Natural killer cell (primary cell): Measurements from ENCODE around the gene RPGRIP1. TPM values are rescaled to one million over a fixed set of nuclear protein-coding genes. Genes with fewer than 3 reads are reported as not detected.

ENCODE experiments used
- ATAC-seq, 3 donors: fragments of 150-1000 bp in 2 of 3; fragments of 200-7000 bp in 1 of 3; cut with Tn5 transposase; 1 replicate in 1 of 3; 2 replicates in 2 of 3; pipeline ENCODE4 v1.10.0; 2021; ENCODE audit warnings: mild to moderate bottlenecking in 2 of 3, moderate library complexity in 2 of 3
- DNase-seq, 2 donors: peaks; one replicate each; pipeline versions ENCODE4 v3.0.0 to v3.0.0-alpha.2; 2013 to 2021; ENCODE audit warnings: mixed read lengths in 1 of 2
- H3K27ac ChIP-seq: one replicate; pipeline ENCODE4 v1.5.1; 2013; ENCODE audit warnings: mild to moderate bottlenecking, low read length
- H3K27me3 ChIP-seq: one replicate; pipeline ENCODE4 v1.6.1; 2013; ENCODE audit warnings: low read length; ENCODE audit not compliant: control insufficient read depth, insufficient read depth
- H3K36me3 ChIP-seq: one replicate; pipeline ENCODE4 v1.6.1; 2013; ENCODE audit warnings: low read length; ENCODE audit not compliant: control insufficient read depth, insufficient read depth
- H3K4me1 ChIP-seq: one replicate; pipeline ENCODE4 v1.6.1; 2013; ENCODE audit warnings: low read length; ENCODE audit not compliant: control insufficient read depth, insufficient read depth
- H3K4me3 ChIP-seq: one replicate; pipeline ENCODE4 v1.5.1; 2013; ENCODE audit warnings: low read length
- H3K9me3 ChIP-seq: one replicate; pipeline ENCODE4 v1.6.1; 2013; ENCODE audit warnings: low read length; ENCODE audit not compliant: control insufficient read depth, insufficient read depth
- H3K27ac Mint-ChIP-seq, 2 donors: one replicate each; pipeline ENCODE4 v1.8.0; 2022; ENCODE audit warnings: mild to moderate bottlenecking in 2 of 2, mixed read lengths in 2 of 2, moderate library complexity in 1 of 2
- H3K27me3 Mint-ChIP-seq, 2 donors: one replicate each; pipeline ENCODE4 v1.8.0; 2022; ENCODE audit warnings: low read depth in 2 of 2, mixed read lengths in 2 of 2
- H3K36me3 Mint-ChIP-seq: one replicate; pipeline ENCODE4 v1.8.0; 2022; ENCODE audit warnings: mixed read lengths
- H3K4me1 Mint-ChIP-seq, 2 donors: one replicate each; pipeline ENCODE4 v1.8.0; 2022; ENCODE audit warnings: mixed read lengths in 2 of 2
- H3K4me3 Mint-ChIP-seq: one replicate; pipeline ENCODE4 v1.8.0; 2022; ENCODE audit warnings: mild to moderate bottlenecking, moderate library complexity, mixed read lengths
- H3K9me3 Mint-ChIP-seq, 2 donors: one replicate each; pipeline ENCODE4 v1.8.0; 2022; ENCODE audit warnings: mixed read lengths in 2 of 2
- CTCF ChIP-seq: fragments of 200-600 bp; IDR thresholded peaks from one replicate; pipeline ENCODE4 v1.8.0; 2022; ENCODE audit warnings: antibody characterized with exemption
- WGBS: methylation state at CpG from one replicate; pipeline ENCODE4 v1.1.7; 2013; ENCODE audit warnings: missing lambda C conversion rate; ENCODE audit not compliant: insufficient coverage; 5-methylcytosine and 5-hydroxymethylcytosine counted together
- intact Hi-C: fragments of 100-400 bp; cut with micrococcal nuclease; formaldehyde crosslinking; loops from one replicate; pipeline ENCODE4 v1.14.2; 2022
- total RNA-seq, 4 donors: library from RNA; stranded (reverse); fragments of 120-200 nt in 1 of 4; gene quantifications; one replicate each; pipeline versions ENCODE4 v1.2.3 to v1.2.4, GENCODE V29; 2013 to 2022

Gene RPGRIP1
- total RNA-seq, 3 donors from 2014 or later (not counting 1 experiment from before 2014, with no cell fraction given) = 0.68 to 0.85 TPM; not detected in 1

GRCh38 chr14:21309238-21309636 lies 29.4 kb downstream of the RPGRIP1 start:
- H3K27ac ChIP-seq = peak overlapping the region; percentile 62
- no peak for TF ChIP-seq CTCF

GRCh38 chr14:21309956-21310355 lies 30.1 kb downstream of the RPGRIP1 start:
- no peak overlapping the region for H3K4me3 ChIP-seq
- DNase-seq (no peak), ATAC-seq (no peak)
- no peak for TF ChIP-seq CTCF
- peaks cover 12% of the 10 kb centered on the region for H3K4me1 ChIP-seq
- no peak overlapping the region for H3K27ac ChIP-seq
- Mint-ChIP-seq H3K9me3 (no peaks in the 10 kb centered on the region), H3K36me3 (no peaks in the 10 kb centered on the region), H3K4me3 (peak overlapping the region; percentile 2), H3K4me1 (peaks cover 16 to 25% of the 10 kb centered on the region in 2 donors), H3K27ac (no peak overlapping the region), H3K27me3 (no peaks in the 10 kb centered on the region)
- no CpG with 5 or more reads among the region's 3 CpGs for WGBS
- no peaks in the 10 kb centered on the region for H3K36me3 ChIP-seq
- no peaks in the 10 kb centered on the region for H3K9me3 ChIP-seq
- intact Hi-C loops = no loop called here
- peaks cover 2% of the 10 kb centered on the region for H3K27me3 ChIP-seq

More at GRCh38 chr14:21309238-21309636, 29.4 kb downstream of the RPGRIP1 start:
- Mint-ChIP-seq H3K4me3 (peak overlapping the region; percentile 79), H3K27ac (peak overlapping the region; percentile 53 to 77), H3K36me3 (no peaks in the 10 kb centered on the region), H3K9me3 (no peaks in the 10 kb centered on the region), H3K4me1 (peaks cover 16 to 25% of the 10 kb centered on the region in 2 donors), H3K27me3 (no peaks in the 10 kb centered on the region)
- ATAC-seq = no peak
- H3K9me3 ChIP-seq = no peaks in the 10 kb centered on the region
- intact Hi-C loops = no loop called here
- no peaks in the 10 kb centered on the region for H3K36me3 ChIP-seq
- peaks cover 2% of the 10 kb centered on the region for H3K27me3 ChIP-seq
- H3K4me1 ChIP-seq = peaks cover 12% of the 10 kb centered on the region
- peak overlapping the region; percentile 40 for H3K4me3 ChIP-seq
- DNase-seq = no peak
- 86% methylated on average over 8 of the region's 8 CpGs for WGBS

GRCh38 chr14:21311614-21312013 lies 31.7 kb downstream of the RPGRIP1 start:
- TF ChIP-seq CTCF = no peak
- H3K4me1 Mint-ChIP-seq = peaks cover 16 to 25% of the 10 kb centered on the region in 2 donors
- no peak overlapping the region for H3K4me3 ChIP-seq
- no peak overlapping the region for H3K4me3 Mint-ChIP-seq
- DNase-seq (no peak), ATAC-seq (no peak)
- no peaks in the 10 kb centered on the region for H3K27me3 Mint-ChIP-seq
- H3K27ac Mint-ChIP-seq = no peak overlapping the region
- H3K9me3 ChIP-seq = no peaks in the 10 kb centered on the region
- peaks cover 13% of the 10 kb centered on the region for H3K4me1 ChIP-seq
- no peaks in the 10 kb centered on the region for H3K9me3 Mint-ChIP-seq
- H3K36me3 Mint-ChIP-seq = no peaks in the 10 kb centered on the region
- no peak overlapping the region for H3K27ac ChIP-seq
- no peaks in the 10 kb centered on the region for H3K36me3 ChIP-seq
- 78% methylated on average over 2 of the region's 2 CpGs for WGBS
- H3K27me3 ChIP-seq = peaks cover 2% of the 10 kb centered on the region
- intact Hi-C loops = no loop called here

GRCh38 chr14:21313512-21313911 lies 33.6 kb downstream of the RPGRIP1 start:
- Mint-ChIP-seq H3K27me3 (no peaks in the 10 kb centered on the region), H3K36me3 (no peaks in the 10 kb centered on the region), H3K4me3 (no peak overlapping the region), H3K9me3 (no peaks in the 10 kb centered on the region), H3K27ac (no peak overlapping the region), H3K4me1 (peaks cover 9 to 10% of the 10 kb centered on the region in 2 donors)
- intact Hi-C loops = no loop called here
- no peaks in the 10 kb centered on the region for H3K36me3 ChIP-seq
- peaks cover 2% of the 10 kb centered on the region for H3K27me3 ChIP-seq
- no peak overlapping the region for H3K27ac ChIP-seq
- no peak for TF ChIP-seq CTCF
- peaks cover 13% of the 10 kb centered on the region for H3K4me1 ChIP-seq
- H3K9me3 ChIP-seq = no peaks in the 10 kb centered on the region
- no peak for ATAC-seq
- H3K4me3 ChIP-seq = no peak overlapping the region
- no peak for DNase-seq
- 95% methylated on average over 12 of the region's 12 CpGs for WGBS
